Activated CD4-positive, alpha-beta T cell treated with anti-CD3 and anti-CD28 coated beads, Interleukin-2, Interleukin-6, amounts not matched to agents 100 ng/mL and 50 ng/mL, durations not matched to agents 16 hours and 8 hours (primary cell): ENCODE data around the gene ZNF611.
"Not testable (repeated sequence)": the region's sequence is repeated elsewhere in the genome, so short reads cannot be mapped to it uniquely, and the experiment has no call there.

Experiments used
- DNase-seq: peaks from one replicate; pipeline ENCODE4 v3.0.0-alpha.2; 2020

ZNF611 gene

GRCh38 chr19:52715902-52716301, 18.9 kb downstream of the ZNF611 start:
- DNase-seq, result peak; percentile 43

- DNase-seq, result not testable (repeated sequence)
Measured at GRCh38 chr19:52715330-52715729, 19.5 kb downstream of the ZNF611 start.

- not testable (repeated sequence) for DNase-seq
Measured at GRCh38 chr19:52713051-52713450, 21.8 kb downstream of the ZNF611 start.

GRCh38 chr19:52711661-52712060, 23.2 kb downstream of the ZNF611 start:
- DNase-seq, result not testable (repeated sequence)

GRCh38 chr19:52710538-52710937, 24.3 kb downstream of the ZNF611 start:
- no peak for DNase-seq

- DNase-seq, result not testable (repeated sequence)
Measured at GRCh38 chr19:52705615-52706014, 29.2 kb downstream of the ZNF611 start.

- DNase-seq, result no peak
Measured at GRCh38 chr19:52703917-52704316, 30.9 kb downstream of the ZNF611 start.

GRCh38 chr19:52700673-52701072, 34.2 kb downstream of the ZNF611 start:
- DNase-seq, result no peak

GRCh38 chr19:52699555-52699954, 35.3 kb downstream of the ZNF611 start:
- DNase-seq, result not testable (repeated sequence)

GRCh38 chr19:52695996-52696395, 38.8 kb downstream of the ZNF611 start:
- no peak for DNase-seq

- DNase-seq, result no peak
Measured at GRCh38 chr19:52694921-52695320, 39.9 kb downstream of the ZNF611 start.

GRCh38 chr19:52694281-52694680, 40.6 kb downstream of the ZNF611 start:
- not testable (repeated sequence) for DNase-seq

GRCh38 chr19:52692431-52693008, 42.3 kb downstream of the ZNF611 start:
- no peak for DNase-seq

- no peak for DNase-seq
Measured at GRCh38 chr19:52691737-52692136, 43.1 kb downstream of the ZNF611 start.

- DNase-seq, result no peak
Measured at GRCh38 chr19:52691215-52691610, 43.6 kb downstream of the ZNF611 start.

GRCh38 chr19:52690369-52691214, 44.3 kb downstream of the ZNF611 start:
- peak; percentile 88 for DNase-seq

- peak; percentile 4 for DNase-seq
Measured at GRCh38 chr19:52689843-52690368, 44.9 kb downstream of the ZNF611 start.

GRCh38 chr19:52688925-52689796, 45.7 kb downstream of the ZNF611 start:
- DNase-seq, result not testable (repeated sequence)

- no peak for DNase-seq
Measured at GRCh38 chr19:52688335-52688734, 46.5 kb downstream of the ZNF611 start.

- no peak for DNase-seq
Measured at GRCh38 chr19:52687684-52688083, 47.2 kb downstream of the ZNF611 start.

- DNase-seq, result no peak
Measured at GRCh38 chr19:52685811-52686210, 49.0 kb downstream of the ZNF611 start.

GRCh38 chr19:52681216-52681615, 53.6 kb downstream of the ZNF611 start:
- not testable (repeated sequence) for DNase-seq

GRCh38 chr19:52679598-52679997, 55.2 kb downstream of the ZNF611 start:
- DNase-seq, result no peak
